K562 (cell line): ENCODE measurements around the gene DDHD1. TPM values are rescaled to one million over a fixed set of nuclear protein-coding genes. Genes with fewer than 3 reads are reported as not detected.

Experiments
- ATAC-seq: fragments of 200-7000 bp; cut with Tn5 transposase; 3 replicates; pipeline ENCODE4 v1.9.1; 2020; ENCODE audit warnings: moderate library complexity
- BruUV-seq: library from RNA; stranded (reverse); fragments of 400-500 nt; replicated peaks from 2 replicates; lab custom pipeline; 2021; lab: Mats Ljungman, UMichigan
- CTCF ChIA-PET: fragments of 300-600 bp; formaldehyde crosslinking; extraction: SDS; loops from one replicate; lab custom pipeline; 2021; ENCODE audit warnings: low intra/inter-chr PET ratio; lab: Yijun Ruan, JAX
- POLR2A ChIA-PET: fragments of 300-600, 350-650 bp; sonication (Branson Sonifier 250); formaldehyde crosslinking; extraction: SDS; loops from one replicate; lab custom pipeline; 2021; ENCODE audit warnings: antibody characterized with exemption, inconsistent platforms; lab: Yijun Ruan, JAX
- DNase-seq, 4 experiments: peaks; one replicate each; pipeline versions ENCODE4 v3.0.0 to v3.0.0-alpha.2; 2011 to 2018; ENCODE audit warnings: low spot score in 3 of 4, mixed read lengths in 3 of 4; ENCODE audit errors: extremely low read depth in 1 of 4
- FAIRE-seq: peaks from 2 replicates; lab custom pipeline; 2011; peaks lifted over from hg19 to GRCh38; lab: Jason Lieb, UNC
- H2AFZ ChIP-seq: 2 replicates; pipeline ENCODE4 v1.6.0; 2011; ENCODE audit warnings: low read depth, low read length, control low read depth, inconsistent platforms
- H3K27ac ChIP-seq: fragments of 200-600 bp; 3 replicates; pipeline ENCODE4 v1.8.0; 2011; ENCODE audit warnings: low read depth, mild to moderate bottlenecking, control low read depth, inconsistent platforms, low read length, moderate library complexity, mixed read lengths; ENCODE audit errors: extremely low read depth
- H3K27me3 ChIP-seq, 2 experiments: fragments of 300-600 bp in 1 of 2; 2 replicates in 1 of 2; 3 replicates in 1 of 2; pipeline versions ENCODE4 v1.6.0 to v1.8.0; 2011; ENCODE audit warnings: inconsistent platforms in 2 of 2, low read length in 2 of 2, mild to moderate bottlenecking in 1 of 2, mixed read lengths in 1 of 2, moderate library complexity in 1 of 2; ENCODE audit not compliant: control insufficient read depth in 2 of 2, insufficient read depth in 2 of 2
- H3K36me3 ChIP-seq: fragments of 300-600 bp; 3 replicates; pipeline ENCODE4 v1.8.0; 2011; ENCODE audit warnings: mild to moderate bottlenecking, low read length, inconsistent platforms; ENCODE audit not compliant: control insufficient read depth, insufficient read depth
- H3K4me1 ChIP-seq, 2 experiments: fragments of 200-600 bp in 1 of 2; replicated peaks in 1 of 2; 2 replicates in 1 of 2; 3 replicates in 1 of 2; pipeline versions ENCODE4 v1.5.1 to v1.8.0; 2011; ENCODE audit warnings: inconsistent platforms in 2 of 2, low read length in 2 of 2, mild to moderate bottlenecking in 1 of 2, mixed read lengths in 1 of 2, moderate library complexity in 1 of 2; ENCODE audit not compliant: control insufficient read depth in 2 of 2, insufficient read depth in 2 of 2
- H3K4me2 ChIP-seq: 2 replicates; pipeline ENCODE4 v1.6.1; 2011; ENCODE audit warnings: low read length, control low read depth, inconsistent platforms, mixed read lengths; ENCODE audit not compliant: insufficient read depth
- H3K4me3 ChIP-seq: fragments of 200-600 bp; sonication (generic), shearing (Covaris generic); 2 replicates; pipeline ENCODE4 v1.5.1; 2016; ENCODE audit warnings: control low read depth, inconsistent platforms
- H3K79me2 ChIP-seq: fragments of 200-600 bp; 3 replicates; pipeline ENCODE4 v1.8.0; 2011; ENCODE audit warnings: low read length, inconsistent platforms; ENCODE audit not compliant: control insufficient read depth, insufficient read depth
- H3K9ac ChIP-seq, 2 experiments: 2 replicates each; pipeline versions ENCODE4 v1.6.0 to v1.6.1; 2011; ENCODE audit warnings: low read depth in 2 of 2, low read length in 2 of 2, control low read depth in 1 of 2, inconsistent platforms in 1 of 2, mild to moderate bottlenecking in 1 of 2, mixed read lengths in 1 of 2; ENCODE audit not compliant: insufficient read depth in 1 of 2
- H3K9me1 ChIP-seq: one replicate; pipeline ENCODE4 v1.6.0; 2011; ENCODE audit warnings: inconsistent platforms, mild to moderate bottlenecking, low read length, moderate library complexity; ENCODE audit not compliant: control insufficient read depth, insufficient read depth
- H3K9me3 ChIP-seq: replicated peaks from 2 replicates; pipeline ENCODE4 v1.5.1; 2011; ENCODE audit warnings: low read depth, low read length, inconsistent platforms; ENCODE audit not compliant: control insufficient read depth, insufficient read depth
- H4K20me1 ChIP-seq: replicated peaks from 2 replicates; pipeline ENCODE4 v1.6.1; 2011; ENCODE audit warnings: low read length, inconsistent platforms, mixed read lengths; ENCODE audit not compliant: control insufficient read depth, insufficient read depth
- CEBPZ ChIP-seq: fragments of 150-350 bp; IDR thresholded peaks from 2 replicates; pipeline ENCODE4 v1.6.1; 2014; ENCODE audit warnings: low read depth, mild to moderate bottlenecking, low read length, borderline replicate concordance
- GATAD2B ChIP-seq: fragments of 450-650 bp; IDR thresholded peaks from 2 replicates; pipeline ENCODE4 v1.6.1; 2017; ENCODE audit warnings: mild to moderate bottlenecking, borderline replicate concordance
- HMGN3 ChIP-seq: IDR thresholded peaks from 2 replicates; pipeline ENCODE4 v1.6.1; 2011; ENCODE audit warnings: borderline replicate concordance, low read depth, mild to moderate bottlenecking, mixed read lengths, low read length; ENCODE audit not compliant: insufficient read length; ENCODE audit errors: extremely low read depth
- KHSRP ChIP-seq: fragments of 450-650 bp; IDR thresholded peaks from 2 replicates; pipeline ENCODE4 v1.6.1; 2017
- PHF20 ChIP-seq: fragments of 450-650 bp; IDR thresholded peaks from 2 replicates; pipeline ENCODE4 v1.6.1; 2018; ENCODE audit not compliant: partially characterized antibody
- POLR2G ChIP-seq: fragments of 200-400 bp; formaldehyde crosslinking; IDR thresholded peaks from 2 replicates; pipeline ENCODE4 v1.6.1; 2017; ENCODE audit warnings: low read depth, mild to moderate bottlenecking, antibody characterized with exemption, low read length, moderate library complexity
- SP1 ChIP-seq: sonication (generic); formaldehyde crosslinking; IDR thresholded peaks from 2 replicates; pipeline ENCODE4 v1.8.1; 2022; ENCODE audit warnings: mild to moderate bottlenecking, missing genetic modification reagents
- XRCC5 ChIP-seq: fragments of 200-400 bp; formaldehyde crosslinking; IDR thresholded peaks from 2 replicates; pipeline ENCODE4 v1.6.1; 2017; ENCODE audit warnings: low read depth, mild to moderate bottlenecking, low read length
- WGBS: fragments of 100-300 bp; shearing (Covaris generic); methylation state at CpG from one replicate; pipeline ENCODE4 v1.1.6; 2016; ENCODE audit warnings: low coverage, mixed read lengths; ENCODE audit not compliant: insufficient coverage; ENCODE audit errors: missing lambda C conversion rate; 5-methylcytosine and 5-hydroxymethylcytosine counted together
- in situ Hi-C: fragments of 300-500 bp; cut with MboI; formaldehyde crosslinking; loops from 4 replicates; pipeline ENCODE4 v1.15.0; 2018; ENCODE audit warnings: inconsistent platforms, mixed read lengths
- intact Hi-C: fragments of 100-400 bp; cut with micrococcal nuclease; formaldehyde crosslinking; loops from 2 replicates; pipeline ENCODE4 v1.14.2; 2022
- polyA plus RNA-seq, 8 experiments: library from polyadenylated mRNA; depleted of rRNA in 4 of 8; stranded (reverse) in 5 of 8; unstranded in 3 of 8; fragments of >200 nt; fragmentation: Nextera tagmentation in 2 of 8; fragmentation: Illumina TruSeq in 1 of 8; extraction: Ambion mirVana in 2 of 8; extraction: Trizol in 1 of 8; gene quantifications; 2 replicates each; pipeline versions ENCODE4 v1.2.1 to v1.2.3, GENCODE V29; 2011 to 2014; ENCODE audit warnings: inconsistent platforms in 1 of 8, missing spikeins in 1 of 8
- total RNA-seq, 7 experiments: library from RNA; depleted of rRNA in 6 of 7; stranded (reverse); fragments of >200 nt in 6 of 7; fragmentation: Illumina TruSeq in 2 of 7; extraction: Trizol in 2 of 7; gene quantifications; 2 replicates each; pipeline versions ENCODE4 v1.2.1 to v1.2.3, GENCODE V29; 2011 to 2021; ENCODE audit warnings: low replicate concordance in 1 of 7

The DDHD1 gene
- total and polyA plus RNA-seq, 9 of the 15 experiments (the other 6 are each of a cell fraction or from before 2014, with no cell fraction given): 1.2 to 12.3 (median 5.0) TPM

- H2AFZ ChIP-seq: no peak overlapping the region
- H3K9ac ChIP-seq: no peak overlapping the region
- no peaks in the 10 kb centered on the region for H4K20me1 ChIP-seq
- H3K4me2 ChIP-seq: no peak overlapping the region
- in situ Hi-C loops: no loop called here
- H3K27me3 ChIP-seq: no peaks in the 10 kb centered on the region
- DNase-seq (no peak), FAIRE-seq (no peak), ATAC-seq (no peak)
- ChIA-PET POLR2A (no interaction called here), CTCF (no interaction called here)
- H3K79me2 ChIP-seq: peaks cover 13% of the 10 kb centered on the region
- TF ChIP-seq CEBPZ: no peak
- TF ChIP-seq KHSRP: no peak
- no peak for TF ChIP-seq HMGN3
- TF ChIP-seq SP1 (CRISPR knock-in tag): no peak
- TF ChIP-seq PHF20: no peak
- TF ChIP-seq POLR2G: no peak
- TF ChIP-seq XRCC5: no peak
- TF ChIP-seq GATAD2B: no peak
- no peaks in the 10 kb centered on the region for H3K9me3 ChIP-seq
- peaks cover 0 to 12% of the 10 kb centered on the region in 2 experiments; a peak in 3 of 5 replicates for H3K4me1 ChIP-seq
- no peaks in the 10 kb centered on the region for H3K9me1 ChIP-seq
- no peak overlapping the region for H3K27ac ChIP-seq
- intact Hi-C loops: loop anchor here (10.0 kb wide), 1 partner anchor 361 kb away; the partner anchor contains the start of gene GNPNAT1
- H3K36me3 ChIP-seq: no peaks in the 10 kb centered on the region
- no peak overlapping the region for H3K4me3 ChIP-seq
- WGBS: 48% methylated on average over 3 of the region's 4 CpGs
- no TSS peak for BruUV-seq
Measured at GRCh38 chr14:53156238-53156637, 3.1 kb upstream of the DDHD1 start.
